Activated T-helper 1 cell treated with Interleukin-2 at 50 U/mL for 16 hours (primary cell): Measurements from ENCODE around the gene ABHD2.

Experiments used
- DNase-seq: peaks from one replicate; pipeline ENCODE4 v3.0.0-alpha.2; 2020; ENCODE audit warnings: low read depth

ABHD2 gene

DNA sequence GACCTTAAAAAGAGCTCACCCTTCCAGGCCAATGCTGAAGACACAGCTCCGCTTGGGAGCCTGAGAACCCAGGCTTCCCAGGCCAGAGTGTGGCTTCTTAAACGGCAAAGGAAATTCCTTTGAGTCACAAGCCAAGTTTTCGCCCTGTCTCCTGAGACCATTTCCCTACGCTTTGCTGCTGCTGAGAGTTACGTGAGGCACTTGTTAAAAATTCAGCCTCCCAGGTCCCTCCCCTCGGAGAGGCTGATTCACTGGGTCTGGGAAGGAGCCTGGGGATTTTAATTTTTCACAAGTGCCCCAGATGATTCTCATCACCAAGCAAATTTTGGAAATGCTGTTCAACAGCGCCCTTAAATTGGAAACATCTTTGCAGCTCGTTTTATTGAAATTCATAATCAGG is 107.6 kb downstream of the ABHD2 start:
- DNase-seq: no peak

DNA sequence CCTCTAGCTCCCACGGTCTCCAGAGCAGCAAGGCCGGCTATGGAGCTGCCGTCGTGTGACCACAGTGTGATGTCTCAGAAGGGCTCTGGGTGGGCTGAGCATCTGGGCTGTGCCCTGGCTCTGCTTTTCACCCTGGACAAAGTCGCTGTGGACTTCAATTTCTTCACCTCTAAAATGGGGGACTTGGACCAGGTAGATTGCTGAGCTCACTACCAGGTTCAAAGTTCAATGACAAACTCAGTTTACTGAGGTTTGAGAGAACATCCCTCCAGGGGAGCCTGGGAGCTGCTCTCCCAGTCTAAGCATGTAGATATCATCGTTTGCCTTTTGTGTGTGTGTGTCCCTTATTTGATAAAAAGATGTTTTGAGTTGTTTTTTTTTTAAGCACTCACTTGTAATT is 108.0 kb downstream of the ABHD2 start:
- DNase-seq: no peak

DNA sequence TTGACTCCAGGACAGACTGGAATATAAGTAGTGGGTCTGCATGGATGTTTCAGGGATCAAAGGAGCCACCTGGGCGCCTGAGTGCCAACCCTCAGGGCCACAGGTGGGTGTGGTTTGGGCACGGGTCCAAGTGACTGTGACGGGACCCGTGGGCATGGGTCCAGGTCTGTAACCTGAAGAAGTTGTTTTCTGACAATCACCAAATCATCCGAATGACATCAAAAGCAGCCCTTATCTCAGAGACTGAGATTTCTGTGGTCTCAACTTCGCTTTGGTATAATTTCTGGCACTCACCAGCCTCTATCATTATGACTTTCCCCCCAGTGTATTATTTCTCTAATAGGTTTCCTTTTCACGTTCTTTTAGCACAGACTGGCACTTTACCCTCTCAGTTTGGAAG is 108.7 kb downstream of the ABHD2 start:
- no peak for DNase-seq

- no peak for DNase-seq
Measured at GRCh38 chr15:89197503-89197971, 109.3 kb downstream of the ABHD2 start.

- DNase-seq: no peak
Measured at GRCh38 chr15:89198196-89198595, 109.9 kb downstream of the ABHD2 start.

GRCh38 chr15:89198934-89199333 is 110.7 kb downstream of the ABHD2 start:
- no peak for DNase-seq

DNA sequence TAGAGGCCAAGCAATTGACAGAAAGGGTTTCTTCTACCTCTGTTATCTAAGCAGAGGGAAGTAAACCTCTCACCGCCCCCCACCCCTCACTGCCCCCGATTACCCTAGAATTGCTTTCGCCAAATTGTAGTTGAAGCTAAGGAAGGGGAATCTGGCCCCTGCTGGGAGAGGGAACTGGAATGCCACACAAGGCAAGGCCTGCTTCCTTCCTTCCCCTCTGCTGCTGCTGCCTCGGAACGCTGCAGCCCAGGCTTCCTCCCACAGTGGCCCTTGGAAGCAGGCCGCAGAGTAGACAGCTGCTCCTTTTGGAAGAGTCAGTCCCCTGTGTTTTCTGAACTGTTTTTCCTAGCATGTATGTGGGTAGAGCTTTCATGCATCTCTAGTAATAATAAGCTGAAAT is 111.5 kb downstream of the ABHD2 start:
- DNase-seq: no peak

DNA sequence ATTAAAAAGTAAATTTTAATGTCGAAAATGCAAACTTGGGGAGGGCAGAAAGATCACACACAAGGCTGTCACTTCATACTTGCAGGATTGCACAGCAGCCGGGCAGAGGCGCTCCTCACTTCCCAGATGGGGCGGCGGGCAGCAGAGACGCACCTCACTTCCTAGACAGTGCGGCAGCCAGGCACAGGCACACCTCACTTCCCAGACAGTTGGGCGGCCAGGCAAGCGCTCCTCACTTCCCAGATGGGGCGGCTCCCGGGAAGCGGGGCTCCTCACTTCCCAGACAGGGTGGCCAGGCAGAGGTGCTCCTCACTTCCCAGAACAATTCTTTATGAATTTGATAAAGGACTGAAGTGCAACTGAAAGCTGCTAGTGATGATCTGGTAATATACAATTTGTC is 111.9 kb downstream of the ABHD2 start:
- no peak for DNase-seq

GRCh38 chr15:89201465-89202005 is 113.3 kb downstream of the ABHD2 start:
- DNase-seq: no peak

DNA sequence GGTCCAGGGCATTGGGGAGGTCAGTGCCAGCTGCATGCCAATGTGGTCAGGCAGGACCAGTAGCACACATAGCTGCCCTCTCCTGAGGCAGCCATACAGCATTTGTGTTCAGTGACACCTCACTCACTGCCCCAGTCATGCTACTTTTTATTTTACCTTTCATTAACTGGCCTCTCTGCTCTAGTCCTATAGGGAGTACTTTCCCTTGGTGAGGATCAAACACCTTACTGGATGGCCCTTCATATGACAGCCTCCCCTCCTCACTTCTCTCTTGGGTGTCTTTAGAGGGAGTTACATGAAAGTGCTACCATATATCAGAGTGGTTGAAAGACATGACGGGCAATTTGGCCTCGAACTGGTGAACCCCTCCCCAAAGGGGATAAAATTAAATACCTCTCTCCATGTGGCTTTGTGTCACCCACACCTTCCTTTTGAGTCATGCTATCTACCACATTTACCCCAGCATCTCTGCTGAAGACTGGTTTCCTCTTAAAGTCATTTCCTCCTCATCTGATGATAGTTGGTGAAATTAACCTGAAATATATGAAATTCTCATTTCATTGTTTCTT is 115.5 kb downstream of the ABHD2 start:
- DNase-seq: no peak

DNA sequence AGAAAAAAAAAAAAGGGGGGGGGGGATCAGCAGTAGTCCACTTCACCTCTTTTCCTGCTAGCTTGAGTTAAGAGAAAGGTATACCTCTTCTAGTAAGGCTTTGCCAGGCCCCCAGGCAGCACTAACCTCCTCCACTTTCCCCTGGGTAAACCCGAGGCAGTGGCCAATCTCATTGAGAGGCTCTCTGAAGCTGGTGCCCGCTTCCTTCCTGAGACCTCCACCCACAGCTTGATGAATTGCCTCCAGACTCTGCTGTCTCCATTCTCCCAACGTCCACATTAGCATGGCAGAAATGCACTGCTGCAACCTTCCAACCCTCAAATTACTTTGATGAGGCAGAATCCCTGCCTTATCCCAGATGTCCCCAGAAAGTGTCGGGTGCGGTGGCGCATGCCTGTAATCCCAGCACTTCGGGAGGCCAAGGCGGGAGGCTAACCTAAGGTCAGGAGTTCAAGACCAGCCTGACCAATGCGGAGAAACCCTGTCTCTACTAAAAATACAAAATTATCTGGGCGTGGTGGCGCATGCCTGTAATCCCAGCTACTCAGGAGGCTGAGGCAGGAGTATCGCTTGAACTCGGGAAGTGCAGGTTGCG is 117.8 kb downstream of the ABHD2 start:
- no peak for DNase-seq

- DNase-seq: peak; percentile 52
Measured at GRCh38 chr15:89206908-89207331, 118.7 kb downstream of the ABHD2 start.

DNA sequence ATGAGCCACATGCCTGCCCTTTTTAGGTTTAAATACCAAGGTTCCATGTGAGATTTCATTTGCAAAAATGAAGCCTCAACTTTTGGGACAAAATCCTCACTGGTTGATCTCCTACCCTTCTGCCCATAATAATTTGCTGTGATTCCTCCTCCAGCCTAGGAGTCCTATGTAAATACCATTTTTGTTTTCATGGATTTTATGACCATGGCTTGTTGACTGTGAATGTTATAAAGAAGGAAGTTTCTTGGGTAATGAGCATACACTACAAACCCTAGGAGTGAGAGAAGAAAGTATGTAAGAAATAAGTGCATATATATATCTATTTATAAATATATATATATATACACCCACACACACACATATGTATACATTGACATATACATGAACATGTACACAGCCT is 120.0 kb downstream of the ABHD2 start:
- no peak for DNase-seq

DNA sequence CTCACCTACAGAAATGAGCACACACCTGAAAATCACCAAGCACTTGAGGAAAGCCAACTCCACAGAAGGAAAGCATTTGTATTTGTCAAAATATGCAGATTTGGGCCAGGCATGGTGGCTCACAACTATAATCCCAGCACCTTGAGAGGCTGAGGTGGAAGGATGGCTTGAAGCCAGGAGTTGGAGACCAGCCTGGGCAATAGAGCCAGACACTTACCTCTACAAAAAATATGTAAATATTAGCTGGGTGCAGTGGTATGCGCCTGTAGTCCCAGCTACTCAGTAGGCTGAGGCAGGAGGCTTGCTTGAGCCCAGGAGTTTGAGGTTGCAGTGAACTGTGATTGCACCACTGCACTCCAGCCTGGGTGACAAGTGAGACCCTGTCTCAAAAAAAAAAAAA is 120.8 kb downstream of the ABHD2 start:
- DNase-seq: no peak

GRCh38 chr15:89211678-89212170 is 123.5 kb downstream of the ABHD2 start:
- no peak for DNase-seq

DNA sequence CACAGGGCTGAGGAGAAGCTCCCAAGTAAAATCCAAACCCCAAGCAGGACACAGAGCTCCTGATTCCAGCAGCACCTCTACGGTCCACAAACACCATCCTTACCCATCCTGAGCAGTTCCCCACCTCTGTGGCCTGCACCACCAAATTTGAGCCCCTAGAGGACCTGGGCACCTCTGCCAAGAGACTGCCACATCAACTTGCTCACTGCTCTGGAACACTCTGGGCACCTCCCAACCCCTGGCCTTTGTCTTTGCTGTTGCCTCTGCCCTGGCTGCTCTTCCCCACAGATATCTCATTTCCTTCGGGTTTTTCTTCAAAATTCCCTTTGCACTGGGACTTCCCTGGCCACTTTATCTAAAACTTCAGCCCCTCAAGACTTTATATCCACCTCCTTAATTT is 127.4 kb downstream of the ABHD2 start:
- DNase-seq: no peak

DNA sequence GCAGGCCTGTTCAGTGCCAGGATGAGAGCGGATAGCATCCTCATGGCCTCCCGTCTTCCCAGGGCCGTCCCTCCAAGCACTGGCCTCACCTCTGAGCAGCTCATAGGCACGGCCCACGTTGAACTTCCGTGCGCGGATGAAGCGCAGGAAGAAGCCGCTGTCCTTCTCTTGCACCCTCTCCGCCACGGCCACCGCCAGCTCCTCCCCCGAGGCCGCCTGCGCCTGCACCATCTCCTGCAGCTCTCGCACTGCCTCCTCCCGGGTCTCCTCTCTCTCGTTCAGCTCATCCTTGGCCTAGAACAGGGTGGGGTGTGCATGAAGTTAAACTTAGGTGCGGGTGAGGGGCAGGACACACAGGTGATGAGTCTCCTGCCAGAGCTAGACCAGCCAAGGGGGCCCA is 128.8 kb downstream of the ABHD2 start:
- DNase-seq: no peak

- no peak for DNase-seq
Measured at GRCh38 chr15:89217686-89218376, 129.6 kb downstream of the ABHD2 start.

DNA sequence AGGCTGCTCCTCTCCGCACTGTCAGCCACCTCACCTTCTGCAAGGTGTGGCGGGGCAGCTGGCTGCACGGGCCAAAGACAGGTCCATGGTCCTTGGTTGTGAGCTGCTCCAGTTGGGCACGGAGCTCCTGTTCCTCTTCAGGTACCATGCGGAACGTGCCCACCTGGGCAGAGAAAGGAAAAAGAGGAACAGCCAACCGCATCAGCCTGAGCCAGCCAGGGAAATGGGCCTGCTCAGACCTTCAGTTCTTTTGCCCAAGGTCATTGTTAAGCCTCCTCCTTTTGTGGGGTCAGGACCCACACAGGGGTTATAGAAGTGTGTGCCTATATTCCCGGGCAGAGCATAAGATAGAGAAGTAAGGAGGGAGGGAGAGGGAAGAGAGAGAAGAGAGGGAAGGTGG is 130.3 kb downstream of the ABHD2 start:
- no peak for DNase-seq

- no peak for DNase-seq
Measured at GRCh38 chr15:89221543-89221942, 133.3 kb downstream of the ABHD2 start, which contains the start of gene RLBP1. Gene RLBP1, minus strand, starts transcription at chr15:89221579. Its CDS starts 2,604 bp downstream, at chr15:89218975.

DNA sequence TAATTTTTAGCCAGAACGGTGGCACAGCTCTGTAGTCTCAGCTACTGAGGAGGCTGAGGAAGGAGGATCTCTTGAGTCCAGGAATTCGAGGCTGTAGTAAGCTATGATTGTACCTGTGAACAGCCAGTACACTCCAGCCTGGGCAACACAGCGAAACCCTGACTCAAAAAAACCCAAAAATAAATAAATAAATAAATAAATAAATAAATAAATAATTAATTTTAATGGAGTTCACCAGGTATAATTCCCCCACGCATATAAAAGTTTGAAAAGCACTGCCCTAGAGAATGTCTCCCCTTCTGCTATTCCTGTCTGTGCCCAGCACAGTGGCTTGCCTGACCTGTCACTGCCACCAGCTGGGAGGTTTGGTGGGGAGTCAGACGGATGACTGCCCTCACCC is 137.3 kb downstream of the ABHD2 start:
- DNase-seq: no peak

GRCh38 chr15:89226359-89227221 is 138.3 kb downstream of the ABHD2 start:
- no peak for DNase-seq
